ENCODE measurements around the gene RPA3. TPM values are rescaled to one million over a fixed set of nuclear protein-coding genes. Genes with fewer than 3 reads are reported as not detected.

The RPA3 gene
- total RNA-seq, 1 experiment from 2014 or later, result 44.2 TPM

DNA sequence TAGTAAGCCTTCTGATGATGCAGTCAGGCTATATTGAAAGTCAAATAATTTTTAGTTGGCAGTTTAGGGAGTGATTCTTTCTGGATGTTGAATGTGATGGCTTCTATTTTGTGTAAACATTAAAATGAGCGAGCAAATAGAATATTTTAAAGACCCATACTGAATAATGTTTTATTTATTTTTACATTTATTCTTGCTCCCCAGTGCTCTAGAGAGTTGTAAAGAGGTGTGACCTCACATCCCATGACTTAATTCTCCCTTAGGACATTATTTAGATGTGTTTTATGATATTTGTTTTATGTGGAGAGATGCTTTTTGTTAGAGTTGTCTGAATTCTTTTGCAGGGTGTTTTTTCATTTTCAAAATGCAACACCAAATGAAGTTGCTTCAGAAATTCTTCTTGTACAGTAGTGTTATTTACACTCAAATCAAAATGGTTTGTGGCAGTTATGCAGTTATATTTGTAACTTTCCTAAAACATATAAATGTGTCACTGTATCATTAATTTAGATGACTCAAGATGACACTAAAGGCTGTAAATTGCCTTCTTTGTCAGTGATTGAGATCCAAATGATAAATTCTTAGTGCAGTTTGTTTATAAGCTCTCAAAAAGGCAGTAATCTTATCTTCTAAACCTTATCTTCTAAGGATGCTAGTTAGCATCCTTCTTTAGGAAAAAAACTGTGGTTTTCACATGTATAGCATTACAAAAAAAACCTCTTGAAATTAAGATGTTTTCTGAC, 65.4 kb downstream of the RPA3 start:
- DNase-seq (ENCODE audit: unreplicated experiment), result no peak
- Mint-ChIP-seq H3K27ac (ENCODE audit: low read depth, unreplicated experiment) (no peak overlapping the region), H3K27me3 (ENCODE audit: insufficient read depth, unreplicated experiment) (no peaks in the 10 kb centered on the region), H3K4me3 (ENCODE audit: unreplicated experiment) (no peak overlapping the region), H3K9me3 (ENCODE audit: unreplicated experiment) (no peaks in the 10 kb centered on the region), H3K4me1 (ENCODE audit: insufficient read depth, unreplicated experiment) (peaks cover 15% of the 10 kb centered on the region), H3K36me3 (ENCODE audit: insufficient read depth, unreplicated experiment) (no peaks in the 10 kb centered on the region)
- intact Hi-C loops (cut with micrococcal nuclease), result no loop called here
- TF ChIP-seq, protein P1, sequence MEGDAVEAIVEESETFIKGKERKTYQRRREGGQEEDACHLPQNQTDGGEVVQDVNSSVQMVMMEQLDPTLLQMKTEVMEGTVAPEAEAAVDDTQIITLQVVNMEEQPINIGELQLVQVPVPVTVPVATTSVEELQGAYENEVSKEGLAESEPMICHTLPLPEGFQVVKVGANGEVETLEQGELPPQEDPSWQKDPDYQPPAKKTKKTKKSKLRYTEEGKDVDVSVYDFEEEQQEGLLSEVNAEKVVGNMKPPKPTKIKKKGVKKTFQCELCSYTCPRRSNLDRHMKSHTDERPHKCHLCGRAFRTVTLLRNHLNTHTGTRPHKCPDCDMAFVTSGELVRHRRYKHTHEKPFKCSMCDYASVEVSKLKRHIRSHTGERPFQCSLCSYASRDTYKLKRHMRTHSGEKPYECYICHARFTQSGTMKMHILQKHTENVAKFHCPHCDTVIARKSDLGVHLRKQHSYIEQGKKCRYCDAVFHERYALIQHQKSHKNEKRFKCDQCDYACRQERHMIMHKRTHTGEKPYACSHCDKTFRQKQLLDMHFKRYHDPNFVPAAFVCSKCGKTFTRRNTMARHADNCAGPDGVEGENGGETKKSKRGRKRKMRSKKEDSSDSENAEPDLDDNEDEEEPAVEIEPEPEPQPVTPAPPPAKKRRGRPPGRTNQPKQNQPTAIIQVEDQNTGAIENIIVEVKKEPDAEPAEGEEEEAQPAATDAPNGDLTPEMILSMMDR (IDR thresholded peaks at IDR 0.05; ENCODE audit: unreplicated experiment), result no peak
- ChIA-PET CTCF (interaction anchor here (1.1 to 2.2 kb wide), 4 partner anchors 8 to 534 kb away, joined by 3 to 8 read pairs (median 4); no protein-coding TSS in a partner anchor), POLR2A (interaction anchor here (0.9 to 1.6 kb wide), 2 partner anchors 12 to 14 kb away, joined by 3 read pairs; no protein-coding TSS in a partner anchor)
- BruUV-seq (replicated peaks), result no TSS peak

DNA sequence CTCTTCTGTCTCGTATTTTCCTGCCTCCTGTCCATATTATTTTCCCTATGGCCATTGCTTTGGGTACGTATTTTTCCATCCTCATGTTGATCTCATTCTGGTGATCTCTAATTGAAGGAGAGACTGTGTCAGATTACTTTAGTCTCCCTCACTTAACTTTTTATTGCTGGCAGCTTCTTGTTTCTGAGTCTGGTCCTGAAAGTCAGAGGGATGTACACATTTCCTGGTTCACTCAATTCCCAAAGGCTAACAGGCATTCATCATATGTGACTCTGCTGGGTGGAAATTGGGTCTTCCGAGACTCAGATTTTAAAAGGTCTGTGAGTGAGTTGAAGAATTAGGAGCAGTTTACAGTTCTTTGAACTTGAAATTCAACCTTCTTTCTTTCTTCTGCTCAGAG, 66.9 kb downstream of the RPA3 start:
- Mint-ChIP-seq H3K4me3 (ENCODE audit: unreplicated experiment) (no peak overlapping the region), H3K4me1 (ENCODE audit: insufficient read depth, unreplicated experiment) (peaks cover 19% of the 10 kb centered on the region), H3K27ac (ENCODE audit: low read depth, unreplicated experiment) (peak overlapping the region; percentile 47), H3K36me3 (ENCODE audit: insufficient read depth, unreplicated experiment) (no peaks in the 10 kb centered on the region), H3K9me3 (ENCODE audit: unreplicated experiment) (no peaks in the 10 kb centered on the region), H3K27me3 (ENCODE audit: insufficient read depth, unreplicated experiment) (no peaks in the 10 kb centered on the region)
- no TSS peak for BruUV-seq (replicated peaks)
- intact Hi-C loops (cut with micrococcal nuclease), result no loop called here
- TF ChIP-seq, protein P1 (IDR thresholded peaks at IDR 0.05; ENCODE audit: unreplicated experiment), result no peak
- no peak for DNase-seq (ENCODE audit: unreplicated experiment)
- POLR2A ChIA-PET, result interaction anchor here (0.6 to 1.5 kb wide), 2 partner anchors 11 to 34 kb away, joined by 3 to 4 read pairs; partner anchors contain the start of gene UMAD1
- CTCF ChIA-PET, result interaction anchor here (0.6 kb wide), 1 partner anchor 10 kb away, joined by 4 read pairs; no protein-coding TSS in a partner anchor

DNA sequence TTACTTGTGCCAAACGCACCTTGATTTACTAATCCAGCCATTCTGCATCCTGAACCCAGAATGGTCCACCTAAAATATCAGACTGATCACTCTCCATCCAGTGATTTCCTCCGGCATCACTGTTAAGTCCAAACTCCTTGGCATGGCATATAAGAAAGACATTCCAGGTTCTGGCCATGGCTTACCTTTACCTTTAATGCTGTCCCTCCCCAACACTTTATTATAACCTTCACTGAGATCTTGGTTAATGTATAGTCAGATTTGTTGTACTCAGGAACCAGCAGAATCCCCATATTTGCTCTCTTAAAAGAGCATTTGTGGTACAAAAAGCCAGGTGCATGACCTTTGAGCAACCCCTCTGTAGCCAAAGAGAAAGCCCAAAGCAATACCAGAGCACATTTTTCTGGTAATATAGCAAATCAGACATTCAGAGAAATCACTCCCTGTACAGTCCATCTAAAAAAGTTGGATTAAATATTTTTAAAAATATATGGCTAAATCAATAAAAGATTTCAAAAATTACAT, 67.7 kb downstream of the RPA3 start:
- no peaks in the 10 kb centered on the region for H3K27me3 Mint-ChIP-seq (ENCODE audit: insufficient read depth, unreplicated experiment)
- CTCF ChIA-PET, result interaction anchor here (0.6 kb wide), 1 partner anchor 9 kb away, joined by 4 read pairs; no protein-coding TSS in a partner anchor
- peaks cover 19% of the 10 kb centered on the region for H3K4me1 Mint-ChIP-seq (ENCODE audit: insufficient read depth, unreplicated experiment)
- no peaks in the 10 kb centered on the region for H3K36me3 Mint-ChIP-seq (ENCODE audit: insufficient read depth, unreplicated experiment)
- TF ChIP-seq, protein P1 (IDR thresholded peaks at IDR 0.05; ENCODE audit: unreplicated experiment), result no peak
- no peak for DNase-seq (ENCODE audit: unreplicated experiment)
- no TSS peak for BruUV-seq (replicated peaks)
- intact Hi-C loops (cut with micrococcal nuclease), result no loop called here
- no peak overlapping the region for H3K27ac Mint-ChIP-seq (ENCODE audit: low read depth, unreplicated experiment)
- H3K9me3 Mint-ChIP-seq (ENCODE audit: unreplicated experiment), result no peaks in the 10 kb centered on the region
- H3K4me3 Mint-ChIP-seq (ENCODE audit: unreplicated experiment), result no peak overlapping the region
- POLR2A ChIA-PET, result interaction anchor here (0.6 to 1.5 kb wide), 3 partner anchors 10 to 52 kb away, joined by 3 to 4 read pairs (median 3); partner anchors contain the start of gene UMAD1

DNA sequence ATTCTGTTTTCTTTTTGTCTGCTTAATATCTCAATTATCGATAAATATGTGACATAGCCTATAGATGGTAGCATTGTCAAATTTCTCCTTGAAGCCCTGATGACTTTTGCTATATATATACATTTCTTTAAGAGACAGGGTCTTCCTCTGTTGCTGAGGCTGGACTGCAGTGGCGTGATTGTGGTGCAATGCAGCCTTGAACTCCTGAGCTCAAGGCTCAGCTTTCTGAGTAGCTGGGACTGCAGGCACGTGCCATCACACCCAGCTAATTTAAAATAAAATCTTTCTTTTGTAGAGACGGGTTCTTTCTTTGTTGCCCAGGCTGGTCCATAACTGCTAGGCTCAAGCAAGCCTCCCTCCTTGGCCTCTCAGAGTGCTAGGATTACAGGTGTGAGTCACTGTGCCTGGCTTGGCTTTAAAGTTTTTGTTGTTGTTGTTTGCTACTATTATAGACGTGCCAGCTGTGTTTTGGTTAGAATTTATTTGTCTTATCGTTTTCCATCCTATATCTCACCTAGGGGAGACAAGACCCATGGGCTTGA, 70.8 kb downstream of the RPA3 start:
- Mint-ChIP-seq H3K27me3 (ENCODE audit: insufficient read depth, unreplicated experiment) (no peaks in the 10 kb centered on the region), H3K4me3 (ENCODE audit: unreplicated experiment) (no peak overlapping the region), H3K9me3 (ENCODE audit: unreplicated experiment) (no peaks in the 10 kb centered on the region), H3K36me3 (ENCODE audit: insufficient read depth, unreplicated experiment) (peaks cover 11% of the 10 kb centered on the region), H3K27ac (ENCODE audit: low read depth, unreplicated experiment) (no peak overlapping the region), H3K4me1 (ENCODE audit: insufficient read depth, unreplicated experiment) (peaks cover 27% of the 10 kb centered on the region)
- intact Hi-C loops (cut with micrococcal nuclease), result no loop called here
- DNase-seq (ENCODE audit: unreplicated experiment), result peak; percentile 9
- POLR2A ChIA-PET, result interaction anchor here (0.5 kb wide), 1 partner anchor 64 kb away, joined by 3 read pairs; no protein-coding TSS in a partner anchor
- CTCF ChIA-PET, result interaction anchor here (0.7 to 0.9 kb wide), 2 partner anchors 49 to 388 kb away, joined by 3 to 6 read pairs; no protein-coding TSS in a partner anchor
- TF ChIP-seq, protein P1 (IDR thresholded peaks at IDR 0.05; ENCODE audit: unreplicated experiment), result no peak
- no TSS peak for BruUV-seq (replicated peaks)

All from MCF 10A (cell line).